Cardiac muscle cell (in vitro differentiated cells and primary cell): Measurements from ENCODE around the gene BID. TPM values are rescaled to one million over a fixed set of nuclear protein-coding genes. Genes with fewer than 3 reads are reported as not detected.
"Not testable (repeated sequence)": the region's sequence is repeated elsewhere in the genome, so short reads cannot be mapped to it uniquely, and the experiment has no call there.

Source experiments
- DNase-seq, 2 donors: peaks; one replicate each; pipeline versions ENCODE4 v3.0.0 to v3.0.0-alpha.2; 2010 to 2017; ENCODE audit warnings: low read depth in 1 of 2, low spot score in 1 of 2
- H3K27ac ChIP-seq: fragments of 200-600 bp; sonication (generic); 2 replicates; pipeline ENCODE4 v1.5.1; 2016
- H3K27me3 ChIP-seq: fragments of 200-600 bp; sonication (generic); 2 replicates; pipeline ENCODE4 v1.6.0; 2016; ENCODE audit warnings: control low read depth
- H3K36me3 ChIP-seq: fragments of 200-600 bp; sonication (generic); 2 replicates; pipeline ENCODE4 v1.5.1; 2016; ENCODE audit warnings: control low read depth
- H3K4me1 ChIP-seq: fragments of 200-600 bp; sonication (generic); 2 replicates; pipeline ENCODE4 v1.8.1; 2017; ENCODE audit warnings: low read depth, mild to moderate bottlenecking, mixed run types
- H3K4me3 ChIP-seq: fragments of 200-600 bp; sonication (generic); 2 replicates; pipeline ENCODE4 v1.5.1; 2016; ENCODE audit warnings: mild to moderate bottlenecking
- H3K9me3 ChIP-seq: fragments of 200-600 bp; sonication (generic); 2 replicates; pipeline ENCODE4 v1.5.1; 2017; ENCODE audit warnings: low read depth, mild to moderate bottlenecking, control low read depth
- polyA plus RNA-seq: library from polyadenylated mRNA; unstranded; fragments of >200 nt; fragmentation: Nextera tagmentation; extraction: Ambion mirVana; gene quantifications from 2 replicates; pipeline ENCODE4 v1.2.1, GENCODE V29; 2016
- total RNA-seq: library from RNA; depleted of rRNA; stranded (reverse); fragments of >200 nt; gene quantifications from 2 replicates; pipeline ENCODE4 v1.2.3, GENCODE V29; 2016
- TF ChIP-seq, protein P1 (sequence below): IDR thresholded peaks from 2 replicates; pipeline ENCODE4 v1.5.1; 2012; ENCODE audit warnings: low read depth, mild to moderate bottlenecking, low read length

Gene BID
- total and polyA plus RNA-seq, 2 experiments from 2014 or later = 30.8 to 57.7 TPM

DNA sequence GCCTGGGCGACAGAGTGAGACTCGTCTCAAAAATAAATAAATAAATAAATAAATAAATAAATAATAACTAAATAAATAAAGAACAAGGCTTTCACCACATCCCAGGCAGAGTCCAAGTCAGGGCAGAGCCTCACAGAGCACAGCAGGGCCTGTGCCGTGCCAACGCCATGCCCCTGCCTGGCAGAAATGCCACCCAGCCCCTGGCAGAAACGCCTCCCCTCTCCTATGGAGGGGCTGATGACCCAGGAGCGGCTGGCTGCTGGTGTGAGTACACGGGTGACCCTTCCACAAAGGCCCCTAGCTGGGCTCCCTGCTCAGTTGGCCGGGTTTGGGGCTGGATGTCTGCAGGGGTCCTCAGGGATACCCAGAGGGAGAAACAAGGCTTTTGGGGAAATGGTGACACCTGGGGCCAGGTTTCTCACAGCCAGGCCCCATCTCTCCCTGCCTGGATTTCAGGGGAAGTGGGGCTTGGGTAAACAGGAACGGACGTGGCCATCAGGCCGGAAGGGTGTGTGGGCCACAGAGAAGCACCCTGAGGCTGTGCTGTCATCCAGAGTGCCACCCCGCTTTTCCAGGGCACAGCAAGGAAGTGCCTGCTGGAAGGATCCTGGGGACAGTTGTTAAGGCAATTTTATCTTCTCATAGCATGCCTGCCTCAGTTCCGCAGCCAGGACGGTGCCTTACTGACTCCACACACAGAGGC, 5.1 kb downstream of the BID start:
- H3K9me3 ChIP-seq = no peaks in the 10 kb centered on the region
- TF ChIP-seq, protein P1, sequence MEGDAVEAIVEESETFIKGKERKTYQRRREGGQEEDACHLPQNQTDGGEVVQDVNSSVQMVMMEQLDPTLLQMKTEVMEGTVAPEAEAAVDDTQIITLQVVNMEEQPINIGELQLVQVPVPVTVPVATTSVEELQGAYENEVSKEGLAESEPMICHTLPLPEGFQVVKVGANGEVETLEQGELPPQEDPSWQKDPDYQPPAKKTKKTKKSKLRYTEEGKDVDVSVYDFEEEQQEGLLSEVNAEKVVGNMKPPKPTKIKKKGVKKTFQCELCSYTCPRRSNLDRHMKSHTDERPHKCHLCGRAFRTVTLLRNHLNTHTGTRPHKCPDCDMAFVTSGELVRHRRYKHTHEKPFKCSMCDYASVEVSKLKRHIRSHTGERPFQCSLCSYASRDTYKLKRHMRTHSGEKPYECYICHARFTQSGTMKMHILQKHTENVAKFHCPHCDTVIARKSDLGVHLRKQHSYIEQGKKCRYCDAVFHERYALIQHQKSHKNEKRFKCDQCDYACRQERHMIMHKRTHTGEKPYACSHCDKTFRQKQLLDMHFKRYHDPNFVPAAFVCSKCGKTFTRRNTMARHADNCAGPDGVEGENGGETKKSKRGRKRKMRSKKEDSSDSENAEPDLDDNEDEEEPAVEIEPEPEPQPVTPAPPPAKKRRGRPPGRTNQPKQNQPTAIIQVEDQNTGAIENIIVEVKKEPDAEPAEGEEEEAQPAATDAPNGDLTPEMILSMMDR = no peak
- H3K36me3 ChIP-seq = no peaks in the 10 kb centered on the region
- H3K27me3 ChIP-seq = no peaks in the 10 kb centered on the region
- DNase-seq = no peak
- no peak overlapping the region for H3K4me3 ChIP-seq
- peaks cover 5% of the 10 kb centered on the region for H3K4me1 ChIP-seq
- H3K27ac ChIP-seq = no peak overlapping the region

DNA sequence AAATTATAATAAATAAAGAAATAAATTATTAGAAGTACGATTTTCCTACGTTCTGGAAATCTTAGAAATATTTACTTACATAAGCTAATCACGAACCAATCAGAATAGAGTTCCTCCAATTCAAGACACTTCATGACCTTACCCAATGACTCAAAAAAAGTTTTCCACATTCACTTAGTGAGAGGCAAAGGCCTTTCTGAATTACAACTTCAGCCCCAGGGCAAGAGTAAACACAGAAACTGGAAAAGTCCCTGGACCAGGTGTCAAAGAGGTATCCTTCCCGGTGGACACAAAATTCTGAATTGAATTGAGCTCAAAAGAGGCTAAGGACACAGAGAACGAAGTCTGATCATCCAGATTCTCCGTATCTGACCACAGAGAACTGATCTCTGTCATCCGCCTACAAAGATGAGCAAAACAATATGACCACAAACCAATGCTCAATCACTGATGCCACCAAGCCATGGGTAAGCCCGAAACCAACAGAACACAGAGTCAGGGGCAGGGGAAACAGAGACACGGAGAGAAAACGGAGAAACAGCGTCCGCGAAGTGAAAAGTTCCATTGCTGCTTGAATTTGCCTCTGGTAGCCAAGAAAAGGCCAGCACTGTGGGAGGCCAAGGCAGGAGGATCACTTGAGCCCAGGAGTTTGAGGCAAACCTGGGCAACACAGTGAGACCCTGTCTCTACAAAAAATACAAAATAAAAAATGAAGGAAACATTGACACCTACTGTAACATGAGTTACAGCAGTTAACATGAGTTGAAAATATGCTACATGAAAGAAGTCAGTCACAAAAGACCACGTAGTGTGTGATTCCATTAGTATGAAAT, 6.8 kb downstream of the BID start:
- no peak for DNase-seq
- no peaks in the 10 kb centered on the region for H3K27me3 ChIP-seq
- H3K4me1 ChIP-seq = no peaks in the 10 kb centered on the region
- H3K4me3 ChIP-seq = no peak overlapping the region
- H3K36me3 ChIP-seq = no peaks in the 10 kb centered on the region
- TF ChIP-seq, protein P1 = no peak
- no peak overlapping the region for H3K27ac ChIP-seq
- no peaks in the 10 kb centered on the region for H3K9me3 ChIP-seq

DNA sequence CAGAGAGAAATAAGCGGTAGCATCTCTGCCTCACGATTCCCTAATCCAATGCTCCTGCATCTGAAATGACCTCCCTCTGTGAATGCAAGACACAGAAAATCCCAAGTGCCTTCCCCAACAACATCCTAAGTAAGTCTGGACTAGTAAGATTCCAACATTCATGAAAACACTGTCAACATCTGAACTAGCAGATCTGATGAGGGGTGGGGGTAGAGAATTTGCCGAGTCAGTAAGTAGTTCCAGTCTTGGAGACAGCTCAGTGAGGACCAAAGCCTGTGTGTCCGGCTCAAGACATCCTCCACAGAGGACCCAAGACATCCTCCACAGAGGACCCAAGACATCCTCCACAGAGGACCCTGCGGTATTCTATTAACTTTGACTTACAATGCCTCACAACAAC, 9.4 kb downstream of the BID start:
- H3K36me3 ChIP-seq, H3K27me3 ChIP-seq, H3K4me1 ChIP-seq, H3K27ac ChIP-seq, DNase-seq, H3K9me3 ChIP-seq, H3K4me3 ChIP-seq: not testable (repeated sequence)

DNA sequence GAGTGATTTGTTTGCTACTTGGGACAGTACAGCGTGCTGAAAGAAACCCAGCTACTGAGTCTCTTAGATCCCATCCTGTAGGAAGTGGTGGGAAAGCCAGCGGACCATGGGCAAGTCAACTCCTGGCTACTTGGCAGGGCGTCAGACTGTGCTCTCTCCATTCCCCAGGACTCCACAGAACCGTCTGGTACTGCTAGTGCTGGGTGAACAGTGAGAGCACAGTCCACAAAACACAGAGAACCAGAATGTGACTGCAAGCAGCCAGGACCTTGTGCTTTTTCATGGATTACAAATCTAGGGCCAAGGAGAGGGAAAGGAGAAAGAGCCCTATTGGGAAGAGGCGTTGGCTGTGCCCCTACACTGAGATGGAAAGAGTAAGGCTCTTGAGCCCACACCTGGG, 10.2 kb downstream of the BID start:
- Histone ChIP-seq H3K4me3 (no peak overlapping the region), H3K9me3 (no peaks in the 10 kb centered on the region), H3K4me1 (no peaks in the 10 kb centered on the region), H3K27ac (no peak overlapping the region), H3K36me3 (no peaks in the 10 kb centered on the region), H3K27me3 (no peaks in the 10 kb centered on the region)
- TF ChIP-seq, protein P1 = no peak
- DNase-seq = no peak

DNA sequence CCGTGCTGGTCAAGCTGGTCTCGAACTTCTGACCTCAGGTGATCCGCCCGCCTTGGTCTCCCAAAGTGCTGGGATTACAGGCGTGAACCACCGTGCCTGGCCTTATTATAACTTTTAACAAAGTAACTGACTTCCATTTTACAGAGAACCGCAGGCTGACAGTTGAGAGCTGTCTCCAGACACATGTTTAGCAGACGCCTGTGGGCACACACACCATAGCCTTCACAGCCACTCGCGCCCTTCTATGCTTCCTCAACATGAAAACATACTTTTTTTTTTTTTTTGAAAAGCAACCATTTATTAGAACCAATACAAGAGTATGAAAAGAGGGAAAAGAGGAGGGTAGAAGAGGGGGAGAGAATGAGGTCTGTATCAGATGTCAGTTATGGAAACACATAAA, 10.8 kb downstream of the BID start:
- H3K4me1 ChIP-seq, DNase-seq, H3K27ac ChIP-seq, H3K9me3 ChIP-seq, H3K4me3 ChIP-seq, H3K36me3 ChIP-seq, H3K27me3 ChIP-seq: not testable (repeated sequence)

DNA sequence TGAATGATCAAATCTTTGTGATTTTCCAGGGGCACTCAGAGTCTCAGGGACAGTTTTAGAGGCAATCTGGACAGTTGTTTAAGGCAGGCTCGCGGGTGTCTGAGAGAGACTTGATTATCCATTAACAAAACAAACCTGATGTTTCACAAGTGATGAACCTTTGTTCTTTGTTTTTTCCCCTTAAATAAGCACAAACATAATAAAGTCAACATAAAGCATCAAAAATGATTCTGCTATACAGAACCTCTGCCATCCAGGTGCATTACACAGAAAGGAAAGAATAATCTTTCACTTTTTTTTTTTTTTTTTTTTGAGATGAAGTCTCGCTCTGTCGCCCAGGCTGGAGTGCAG, 13.2 kb downstream of the BID start:
- TF ChIP-seq, protein P1 = no peak
- no peak for DNase-seq
- Histone ChIP-seq H3K27me3 (no peaks in the 10 kb centered on the region), H3K27ac (no peak overlapping the region), H3K4me1 (no peaks in the 10 kb centered on the region), H3K36me3 (no peaks in the 10 kb centered on the region), H3K9me3 (no peaks in the 10 kb centered on the region), H3K4me3 (no peak overlapping the region)
